ENCODE data around the gene ZNF784. TPM values are rescaled to one million over a fixed set of nuclear protein-coding genes. Genes with fewer than 3 reads are reported as not detected.

Gene ZNF784
- total and polyA plus RNA-seq, 2 of the 8 experiments (the other 6 are each of a cell fraction or from before 2014, with no cell fraction given) = 6.5 to 8.0 TPM

GRCh38 chr19:55667958-55668357 is 43.6 kb upstream of the ZNF784 start:
- H3K79me2 ChIP-seq (ENCODE audit: control insufficient read depth in 1 of 2, insufficient read depth in 2 of 2, low read length in 2 of 2) = peaks cover 4 to 71% of the 10 kb centered on the region in 2 experiments; a peak in 3 of 4 replicates
- peaks cover 38 to 54% of the 10 kb centered on the region in 2 experiments for H4K20me1 ChIP-seq (replicated peaks in 1 of 2; ENCODE audit: control insufficient read depth in 1 of 2, insufficient read depth in 2 of 2, low read length in 2 of 2)
- no peak overlapping the region for H4K5ac ChIP-seq (ENCODE audit: insufficient read length, low read depth, low read length)
- no peak overlapping the region; a peak in 1 of 7 replicates for H3K9ac ChIP-seq (replicated peaks in 1 of 4; ENCODE audit: extremely low read depth in 1 of 4, low read depth in 3 of 4, low read length in 3 of 4)
- H2BK5ac ChIP-seq (ENCODE audit: low read depth, low read length) = no peak overlapping the region
- FAIRE-seq (no peak), DNase-seq (ENCODE audit: low read depth in 1 of 2, low spot score in 2 of 2) (no peak)
- H3K4me2 ChIP-seq (ENCODE audit: insufficient read depth in 1 of 2, low read depth in 2 of 2, low read length in 2 of 2) = no peak overlapping the region
- H3K27me3 ChIP-seq (replicated peaks in 1 of 4; ENCODE audit: control insufficient read depth in 3 of 4, extremely low read depth in 1 of 4, insufficient read depth in 3 of 4, low read length in 3 of 4) = no peaks in the 10 kb centered on the region
- H2BK12ac ChIP-seq (ENCODE audit: low read depth, low read length) = no peak overlapping the region
- H3K79me1 ChIP-seq (ENCODE audit: low read depth, low read length) = peaks cover 15% of the 10 kb centered on the region
- peak overlapping the region; percentile 18; the same call in 1 of the 2 replicates for H4K8ac ChIP-seq (ENCODE audit: extremely low read depth, insufficient read depth, low read length)
- TF ChIP-seq KDM1A (IDR thresholded peaks at IDR 0.05; ENCODE audit: borderline replicate concordance, low read length) (no peak), SP4 (IDR thresholded peaks at IDR 0.05; ENCODE audit: low read length) (no peak), CREB1 (IDR thresholded peaks at IDR 0.05) (no peak), SP1 (IDR thresholded peaks at IDR 0.05; ENCODE audit: low read depth, low read length) (no peak), ZNF274 (IDR thresholded peaks at IDR 0.05; ENCODE audit: borderline replicate concordance, extremely low read depth, low read length) (no peak), GABPA (IDR thresholded peaks at IDR 0.05; ENCODE audit: borderline replicate concordance, insufficient read depth, low read length) (no peak), EP300 (IDR thresholded peaks at IDR 0.05; ENCODE audit: borderline replicate concordance in 1 of 2, low read depth in 2 of 2, low read length in 2 of 2) (no peak), KDM4A (IDR thresholded peaks at IDR 0.05; ENCODE audit: low read depth, low read length, severe bottlenecking) (no peak), HDAC2 (IDR thresholded peaks at IDR 0.05; ENCODE audit: borderline replicate concordance in 1 of 2, low read depth in 2 of 2, low read length in 2 of 2) (no peak), BCL11A (IDR thresholded peaks at IDR 0.05; ENCODE audit: low read depth in 2 of 2, low read length in 2 of 2) (no peak), JUN (IDR thresholded peaks at IDR 0.05; ENCODE audit: low read depth, low read length) (no peak)
- no peaks in the 10 kb centered on the region for H3K9me3 ChIP-seq (ENCODE audit: insufficient read depth in 2 of 2, low read depth in 1 of 2, low read length in 1 of 2)
- peaks cover 48 to 62% (median 56%) of the 10 kb centered on the region in 4 experiments for H3K36me3 ChIP-seq (ENCODE audit: control insufficient read depth in 2 of 4, insufficient read depth in 4 of 4, low read length in 3 of 4)
- no peak overlapping the region for H4K91ac ChIP-seq (replicated peaks; ENCODE audit: insufficient read length, low read length)
- no peak overlapping the region for H3K4me3 ChIP-seq (ENCODE audit: extremely low read depth in 1 of 4, insufficient read depth in 2 of 4, low read depth in 3 of 4, low read length in 4 of 4)
- no peak overlapping the region for H2BK15ac ChIP-seq (ENCODE audit: low read length)
- POLR2A ChIA-PET (ENCODE audit: partially characterized antibody) = interaction anchor here (1.1 to 7.1 kb wide), 3 partner anchors 10 to 13 kb away, joined by 3 to 75 read pairs (median 4); no protein-coding TSS in a partner anchor
- no peak overlapping the region for H2AK5ac ChIP-seq (ENCODE audit: low read depth, low read length)
- H3K23ac ChIP-seq (ENCODE audit: insufficient read length) = no peak overlapping the region
- 87% methylated on average over 8 of the region's 11 CpGs; no CpG with 5 or more reads in 1 of the 2 experiments for WGBS, 2 experiments (ENCODE audit: extremely low coverage in 1 of 2, insufficient coverage in 1 of 2, insufficient read length in 1 of 2, insufficient replicate concordance in 2 of 2, low coverage in 1 of 2, low lambda C conversion rate in 2 of 2, missing lambda C conversion rate in 1 of 2)
- H2BK120ac ChIP-seq (replicated peaks; ENCODE audit: low read depth, low read length) = no peak overlapping the region
- H3K56ac ChIP-seq (replicated peaks; ENCODE audit: insufficient read length, low read depth, low read length) = no peak overlapping the region
- H2BK20ac ChIP-seq (ENCODE audit: low read length) = no peak overlapping the region
- H3K14ac ChIP-seq (ENCODE audit: insufficient read length) = no peak overlapping the region
- no peak overlapping the region for H3K18ac ChIP-seq (ENCODE audit: extremely low read depth, low read length)
- CTCF ChIA-PET (ENCODE audit: partially characterized antibody) = interaction anchor here (0.9 to 1.1 kb wide), 2 partner anchors 14 to 15 kb away, joined by 3 read pairs; no protein-coding TSS in a partner anchor
- no peak overlapping the region for H3K4ac ChIP-seq (replicated peaks; ENCODE audit: insufficient read length, low read depth, low read length)
- H3K23me2 ChIP-seq (ENCODE audit: low read depth, low read length) = no peaks in the 10 kb centered on the region
- H3K27ac ChIP-seq (ENCODE audit: low read depth, low read length) = no peak overlapping the region
- H3K4me1 ChIP-seq (replicated peaks in 1 of 4; ENCODE audit: control insufficient read depth in 3 of 4, insufficient read depth in 4 of 4, low read length in 3 of 4) = peaks cover 0 to 5% (median 2%) of the 10 kb centered on the region in 4 experiments; a peak in 5 of 7 replicates
- no peak overlapping the region for H2AFZ ChIP-seq (ENCODE audit: low read length)
